GM12891 (cell line): ENCODE data around the gene VEGFB.

Experiments used
- PAX5 ChIP-seq: IDR thresholded peaks from 2 replicates; pipeline ENCODE4 v1.6.1; 2011; ENCODE audit warnings: low read length, moderate library complexity, mild to moderate bottlenecking; ENCODE audit not compliant: insufficient read depth, severe bottlenecking
- POLR2A ChIP-seq: IDR thresholded peaks from 2 replicates; pipeline ENCODE4 v1.6.1; 2011; ENCODE audit warnings: low read depth, low read length, control low read depth
- POLR2AphosphoS5 ChIP-seq: IDR thresholded peaks from 2 replicates; pipeline ENCODE4 v1.6.1; 2011; ENCODE audit warnings: low read depth, low read length, control low read depth
- POU2F2 ChIP-seq: IDR thresholded peaks from 2 replicates; pipeline ENCODE4 v1.6.1; 2011; ENCODE audit warnings: low read depth, mild to moderate bottlenecking, control low read depth, low read length, moderate library complexity
- SPI1 ChIP-seq: IDR thresholded peaks from 2 replicates; pipeline ENCODE4 v1.6.1; 2011; ENCODE audit warnings: low read depth, low read length, control low read depth
- TAF1 ChIP-seq: IDR thresholded peaks from 2 replicates; pipeline ENCODE4 v1.6.1; 2011; ENCODE audit warnings: low read depth, low read length, control low read depth

DNA sequence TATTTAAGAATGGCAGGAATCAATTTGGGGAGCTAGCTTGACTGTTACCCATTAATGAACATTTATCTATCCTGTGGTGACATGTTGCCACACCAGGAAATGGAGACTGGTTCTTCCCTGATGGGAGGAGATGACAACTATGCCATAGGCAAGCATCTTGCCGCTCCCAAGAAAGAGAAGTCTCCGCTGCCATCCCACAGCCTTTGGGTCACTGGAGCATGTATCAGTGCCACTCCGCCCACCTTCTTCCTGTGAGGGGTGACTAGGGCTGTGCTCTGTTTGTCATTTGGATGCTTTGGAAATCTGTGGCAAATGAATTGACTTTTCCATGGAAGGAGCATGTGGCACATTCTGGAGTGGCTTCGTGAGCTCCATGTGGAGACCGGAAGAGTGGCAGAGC is 42.0 kb upstream of the VEGFB start:
- TF ChIP-seq TAF1 (no peak), POLR2AphosphoS5 (no peak), POLR2A (no peak), POU2F2 (no peak), SPI1 (no peak), PAX5 (no peak)
